Esophagus squamous epithelium (tissue), 5 donors: ENCODE measurements around the gene STX12. TPM values are rescaled to one million over a fixed set of nuclear protein-coding genes. Genes with fewer than 3 reads are reported as not detected.
"Not testable (repeated sequence)": the region's sequence is repeated elsewhere in the genome, so short reads cannot be mapped to it uniquely, and the experiment has no call there.

ENCODE experiments used
- DNase-seq: peaks from one replicate; lab custom pipeline; 2025; lab: John Stamatoyannopoulos, UW
- H3K27ac ChIP-seq, 4 donors: fragments of 200-600 bp; sonication (generic); one replicate each; pipeline ENCODE4 v1.5.1; 2016 to 2019; ENCODE audit warnings: mild to moderate bottlenecking in 1 of 4
- H3K27me3 ChIP-seq, 4 donors: fragments of 200-600 bp; sonication (generic); 1 replicate in 3 of 4; 2 replicates in 1 of 4; pipeline versions ENCODE4 v1.5.1 to v1.6.0; 2017 to 2021; ENCODE audit warnings: antibody characterized with exemption in 1 of 4
- H3K36me3 ChIP-seq, 3 donors: fragments of 200-600 bp; sonication (generic); one replicate each; pipeline ENCODE4 v1.5.1; 2016 to 2019
- H3K4me1 ChIP-seq, 3 donors: fragments of 200-600 bp; sonication (generic); one replicate each; pipeline ENCODE4 v1.5.1; 2017 to 2019
- H3K4me3 ChIP-seq, 4 donors: fragments of 200-600 bp; sonication (generic); 1 replicate in 3 of 4; 2 replicates in 1 of 4; pipeline ENCODE4 v1.5.1; 2016 to 2019; ENCODE audit warnings: mild to moderate bottlenecking in 2 of 4, moderate library complexity in 1 of 4
- H3K9me3 ChIP-seq, 3 donors: fragments of 200-600 bp; sonication (generic); one replicate each; pipeline ENCODE4 v1.5.1; 2016 to 2019
- POLR2A ChIP-seq, 4 donors: fragments of 450-650 bp; IDR thresholded peaks; one replicate each; pipeline ENCODE4 v1.6.1; 2017; ENCODE audit warnings: antibody characterized with exemption in 4 of 4, mild to moderate bottlenecking in 4 of 4, moderate library complexity in 3 of 4
- WGBS, 2 donors: methylation state at CpG; one replicate each; pipeline ENCODE4 v1.1.5; 2018; 5-methylcytosine and 5-hydroxymethylcytosine counted together
- intact Hi-C: fragments of 100-400 bp; cut with DNase I; formaldehyde crosslinking; loops from one replicate; pipeline ENCODE4 v1.15.0; 2022
- total RNA-seq, 4 donors: library from RNA; depleted of rRNA; stranded (reverse); fragments of >200 nt; gene quantifications; one replicate each; pipeline ENCODE4 v1.1.0, GENCODE V29; 2016
- TF ChIP-seq, protein P1 (sequence below), 6 experiments: fragments of 450-650 bp in 4 of 6; fragments of 200-600 bp in 2 of 6; sonication (generic) in 2 of 6; IDR thresholded peaks; one replicate each; pipeline ENCODE4 v1.5.1; 2016 to 2019; ENCODE audit warnings: antibody characterized with exemption in 6 of 6, mild to moderate bottlenecking in 4 of 6, moderate library complexity in 4 of 6
- donor health status: DM: yes; HTN: yes; CAD: no.

Gene STX12
- total RNA-seq, 4 donors from 2014 or later = 52.6 to 64.4 (median 56.8) TPM

- Histone ChIP-seq H3K4me1 (peaks cover 14 to 63% (median 27%) of the 10 kb centered on the region in 3 donors), H3K27me3 (no peaks in the 10 kb centered on the region), H3K27ac (peak overlapping the region; percentile 94 to 99 (median 97)), H3K9me3 (no peaks in the 10 kb centered on the region), H3K4me3 (peak overlapping the region; percentile 64 to 93 (median 83)), H3K36me3 (peaks cover 0 to 13% (median 0%) of the 10 kb centered on the region in 3 donors)
- DNase-seq = no peak
- 15 to 27% methylated on average over 3 of the region's 3 CpGs for WGBS, 2 donors
- TF ChIP-seq, protein P1, sequence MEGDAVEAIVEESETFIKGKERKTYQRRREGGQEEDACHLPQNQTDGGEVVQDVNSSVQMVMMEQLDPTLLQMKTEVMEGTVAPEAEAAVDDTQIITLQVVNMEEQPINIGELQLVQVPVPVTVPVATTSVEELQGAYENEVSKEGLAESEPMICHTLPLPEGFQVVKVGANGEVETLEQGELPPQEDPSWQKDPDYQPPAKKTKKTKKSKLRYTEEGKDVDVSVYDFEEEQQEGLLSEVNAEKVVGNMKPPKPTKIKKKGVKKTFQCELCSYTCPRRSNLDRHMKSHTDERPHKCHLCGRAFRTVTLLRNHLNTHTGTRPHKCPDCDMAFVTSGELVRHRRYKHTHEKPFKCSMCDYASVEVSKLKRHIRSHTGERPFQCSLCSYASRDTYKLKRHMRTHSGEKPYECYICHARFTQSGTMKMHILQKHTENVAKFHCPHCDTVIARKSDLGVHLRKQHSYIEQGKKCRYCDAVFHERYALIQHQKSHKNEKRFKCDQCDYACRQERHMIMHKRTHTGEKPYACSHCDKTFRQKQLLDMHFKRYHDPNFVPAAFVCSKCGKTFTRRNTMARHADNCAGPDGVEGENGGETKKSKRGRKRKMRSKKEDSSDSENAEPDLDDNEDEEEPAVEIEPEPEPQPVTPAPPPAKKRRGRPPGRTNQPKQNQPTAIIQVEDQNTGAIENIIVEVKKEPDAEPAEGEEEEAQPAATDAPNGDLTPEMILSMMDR (IDR thresholded peaks at IDR 0.05) = no peak
- TF ChIP-seq POLR2A (IDR thresholded peaks at IDR 0.05) = peak in 1 of 4 donors; percentile 6
- intact Hi-C loops = no loop called here
These were observed 917 bp downstream of the STX12 start for GRCh38 chr1:27773826-27774445.

DNA sequence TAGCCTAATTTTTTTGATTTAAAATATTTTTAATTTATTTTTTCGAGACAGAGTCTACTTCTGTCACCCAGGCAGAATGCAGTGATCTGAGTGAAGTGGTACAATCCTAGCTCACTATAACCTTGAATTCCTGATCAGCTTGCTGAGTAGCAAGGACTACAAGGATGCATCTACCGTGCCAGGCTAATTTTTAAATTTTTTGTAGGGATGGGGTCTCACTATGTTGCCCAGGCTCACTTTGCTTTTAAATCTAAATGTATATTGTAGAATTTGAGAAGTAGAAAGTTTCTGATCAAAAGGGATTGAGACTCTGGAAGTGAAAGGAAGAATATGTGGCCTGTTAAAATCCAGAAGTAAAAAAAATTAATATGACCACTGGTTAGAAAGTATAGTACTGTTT, 1.6 kb downstream of the STX12 start:
- no peaks in the 10 kb centered on the region for H3K9me3 ChIP-seq
- H3K4me3 ChIP-seq = peak overlapping the region; percentile 64 to 93 (median 83)
- H3K27me3 ChIP-seq = no peaks in the 10 kb centered on the region
- WGBS, 2 donors = 71 to 87% methylated on average over 2 of the region's 2 CpGs
- no peak for DNase-seq
- TF ChIP-seq, protein P1 (IDR thresholded peaks at IDR 0.05) = no peak
- no peak for TF ChIP-seq POLR2A (IDR thresholded peaks at IDR 0.05)
- peaks cover 0 to 16% (median 0%) of the 10 kb centered on the region in 3 donors for H3K36me3 ChIP-seq
- H3K4me1 ChIP-seq = peaks cover 14 to 70% (median 27%) of the 10 kb centered on the region in 3 donors
- H3K27ac ChIP-seq = peak overlapping the region in 3 of 4 donors; percentile 94 to 97 (median 97)
- intact Hi-C loops = no loop called here

DNA sequence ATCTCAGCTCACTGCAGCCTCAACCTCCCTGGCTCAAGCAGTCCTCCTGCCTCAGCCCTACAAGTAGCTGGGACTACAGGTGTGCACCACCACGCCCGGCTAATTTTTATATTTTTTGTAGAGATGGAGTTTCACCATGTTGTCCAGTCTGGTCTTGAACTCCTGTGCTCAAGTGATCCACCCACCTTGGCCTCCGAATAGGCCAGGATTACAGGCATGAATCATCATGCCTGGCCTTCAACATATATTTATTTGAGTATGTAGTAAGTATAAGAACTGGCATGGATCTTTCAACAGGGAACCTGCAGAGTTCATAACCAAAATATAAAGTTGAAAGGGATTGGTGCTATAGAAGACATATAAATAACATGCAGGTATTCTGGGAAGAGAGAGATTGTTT, 2.3 kb downstream of the STX12 start:
- Histone ChIP-seq H3K27ac (peak overlapping the region in 2 of 4 donors; percentile 97), H3K4me1 (peaks cover 14 to 73% (median 27%) of the 10 kb centered on the region in 3 donors), H3K36me3 (peaks cover 0 to 23% (median 0%) of the 10 kb centered on the region in 3 donors)
- H3K27me3 ChIP-seq, H3K9me3 ChIP-seq, intact Hi-C loops, H3K4me3 ChIP-seq, DNase-seq: not testable (repeated sequence)
- 31 to 66% methylated on average over 3 of the region's 3 CpGs for WGBS, 2 donors

DNA sequence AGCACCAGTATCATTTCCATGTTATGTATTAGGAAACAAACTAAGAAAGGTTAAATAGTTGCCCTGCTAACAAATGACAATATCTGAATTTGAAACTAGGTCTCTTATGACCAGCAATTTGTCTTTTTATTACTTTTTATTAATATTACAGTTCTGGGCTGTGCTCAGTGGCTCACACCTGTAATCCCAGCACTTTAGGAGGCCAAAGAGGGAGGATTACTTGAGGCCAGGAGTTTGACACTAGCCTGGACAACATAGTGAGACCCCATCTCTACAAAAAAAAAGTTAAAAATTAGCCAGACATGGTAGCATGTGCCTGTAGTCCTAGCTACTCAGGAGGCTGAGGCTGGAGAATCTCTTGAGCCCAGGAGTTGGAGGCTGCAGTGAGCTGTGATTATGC, 3.3 kb downstream of the STX12 start:
- Histone ChIP-seq H3K4me1 (peaks cover 19 to 79% (median 27%) of the 10 kb centered on the region in 3 donors), H3K36me3 (peaks cover 0 to 24% (median 0%) of the 10 kb centered on the region in 3 donors)
- H3K4me3 ChIP-seq, H3K9me3 ChIP-seq, H3K27ac ChIP-seq, H3K27me3 ChIP-seq, intact Hi-C loops, DNase-seq: not testable (repeated sequence)

DNA sequence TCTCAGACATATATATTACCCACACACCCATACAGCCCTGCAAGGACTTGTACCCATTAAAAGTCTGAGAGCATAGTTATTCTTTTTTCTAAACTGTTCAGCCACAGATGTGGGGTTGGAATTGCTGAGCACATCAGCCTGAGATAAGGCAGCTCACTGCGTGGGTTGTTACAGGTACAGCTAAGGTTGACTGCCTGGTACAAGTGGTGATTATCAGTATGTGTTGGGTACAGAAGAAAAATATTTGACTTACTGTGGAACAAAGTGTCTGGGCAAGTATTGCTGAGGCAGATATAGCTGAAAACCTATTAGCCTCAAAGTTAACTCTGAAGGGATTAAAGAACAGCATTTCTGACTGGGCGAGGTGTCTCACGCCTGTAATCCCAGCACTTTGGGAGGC, 5.0 kb downstream of the STX12 start:
- H3K27ac ChIP-seq = peak overlapping the region in 1 of 4 donors; percentile 17

GRCh38 chr1:27779122-27779521, 6.1 kb downstream of the STX12 start:
- TF ChIP-seq, protein P1 (IDR thresholded peaks at IDR 0.05) = no peak
- no peak for TF ChIP-seq POLR2A (IDR thresholded peaks at IDR 0.05)
- intact Hi-C loops = no loop called here
- H3K27me3 ChIP-seq = no peaks in the 10 kb centered on the region
- no peaks in the 10 kb centered on the region for H3K9me3 ChIP-seq
- whole genome bisulfite sequencing, 2 donors = 76 to 91% methylated on average over 4 of the region's 4 CpGs
- peaks cover 0 to 28% (median 0%) of the 10 kb centered on the region in 3 donors for H3K36me3 ChIP-seq
- peaks cover 24 to 84% (median 31%) of the 10 kb centered on the region in 3 donors for H3K4me1 ChIP-seq
- H3K4me3 ChIP-seq = no peak overlapping the region
- no peak for DNase-seq
- no peak overlapping the region for H3K27ac ChIP-seq

More for the DNA sequence above, 5.0 kb downstream of the STX12 start:
- H3K4me3 ChIP-seq = no peak overlapping the region
- WGBS, 2 donors = 81 to 84% methylated on average over 3 of the region's 3 CpGs
- H3K27me3 ChIP-seq = no peaks in the 10 kb centered on the region
- DNase-seq = no peak
- intact Hi-C loops = no loop called here
- peaks cover 19 to 78% (median 27%) of the 10 kb centered on the region in 3 donors for H3K4me1 ChIP-seq
- no peaks in the 10 kb centered on the region for H3K9me3 ChIP-seq
- peaks cover 0 to 28% (median 0%) of the 10 kb centered on the region in 3 donors for H3K36me3 ChIP-seq
- TF ChIP-seq POLR2A (IDR thresholded peaks at IDR 0.05) = no peak
- TF ChIP-seq, protein P1 (IDR thresholded peaks at IDR 0.05) = no peak
